Muscle of leg (tissue), 11 donors: ENCODE results near the gene FAM3A. TPM values are rescaled to one million over a fixed set of nuclear protein-coding genes. Genes with fewer than 3 reads are reported as not detected.

Experiments
- DNase-seq: peaks from one replicate; pipeline ENCODE4 v3.0.0; 2013
- H3K27ac ChIP-seq: one replicate; pipeline ENCODE4 v1.5.1; 2013; ENCODE audit warnings: mild to moderate bottlenecking, low read length, control low read depth
- H3K27me3 ChIP-seq: one replicate; pipeline ENCODE4 v1.6.1; 2013; ENCODE audit warnings: low read length; ENCODE audit not compliant: control insufficient read depth, insufficient read depth
- H3K36me3 ChIP-seq: one replicate; pipeline ENCODE4 v1.6.1; 2013; ENCODE audit warnings: low read length; ENCODE audit not compliant: control insufficient read depth, insufficient read depth
- H3K4me1 ChIP-seq: one replicate; pipeline ENCODE4 v1.6.1; 2013; ENCODE audit warnings: low read length; ENCODE audit not compliant: control insufficient read depth, insufficient read depth
- H3K4me3 ChIP-seq: one replicate; pipeline ENCODE4 v1.5.1; 2013; ENCODE audit warnings: low read length, control low read depth
- H3K9me3 ChIP-seq: replicated peaks from 2 replicates; pipeline ENCODE4 v1.6.1; 2013; ENCODE audit warnings: low read depth, low read length; ENCODE audit not compliant: control insufficient read depth
- WGBS: methylation state at CpG from one replicate; pipeline ENCODE4 v1.1.5; 2013; ENCODE audit warnings: missing lambda C conversion rate; ENCODE audit not compliant: insufficient coverage; 5-methylcytosine and 5-hydroxymethylcytosine counted together
- polyA plus RNA-seq, 8 donors: library from polyadenylated mRNA; unstranded; fragments of 120-200 nt; gene quantifications; one replicate each; pipeline versions ENCODE4 v1.2.1 to v1.2.3, GENCODE V29; 2013; ENCODE audit warnings: inconsistent platforms in 1 of 8, low replicate concordance in 1 of 8; ENCODE audit not compliant: insufficient read length in 8 of 8, insufficient read depth in 1 of 8
- total RNA-seq: library from RNA; stranded (reverse); fragments of 120-200 nt; gene quantifications from one replicate; pipeline ENCODE4 v1.2.4, GENCODE V29; 2013

FAM3A gene
- total and polyA plus RNA-seq, 9 donors = 19.1 to 34.7 (median 28.3) TPM

GRCh38 chrX:154463611-154464220 is 52.3 kb downstream of the FAM3A start:
- DNase-seq = no peak
- no peak overlapping the region for H3K27ac ChIP-seq
- peaks cover 9% of the 10 kb centered on the region for H3K4me1 ChIP-seq
- WGBS = 88% methylated on average over 28 of the region's 36 CpGs
- H3K27me3 ChIP-seq = no peaks in the 10 kb centered on the region
- H3K4me3 ChIP-seq = no peak overlapping the region
- H3K9me3 ChIP-seq = peaks cover 2% of the 10 kb centered on the region
- peaks cover 55% of the 10 kb centered on the region for H3K36me3 ChIP-seq

- no peak for DNase-seq
- H3K27me3 ChIP-seq = no peaks in the 10 kb centered on the region
- 85% methylated on average over 7 of the region's 8 CpGs for WGBS
- no peak overlapping the region for H3K27ac ChIP-seq
- H3K4me3 ChIP-seq = no peak overlapping the region
- peaks cover 2% of the 10 kb centered on the region for H3K9me3 ChIP-seq
- H3K4me1 ChIP-seq = peaks cover 9% of the 10 kb centered on the region
- H3K36me3 ChIP-seq = peaks cover 45% of the 10 kb centered on the region
Observed at GRCh38 chrX:154462396-154462795, 53.6 kb downstream of the FAM3A start.

- no peaks in the 10 kb centered on the region for H3K27me3 ChIP-seq
- peaks cover 9% of the 10 kb centered on the region for H3K4me1 ChIP-seq
- no peak overlapping the region for H3K27ac ChIP-seq
- WGBS = 84% methylated on average over 26 of the region's 26 CpGs
- peaks cover 2% of the 10 kb centered on the region for H3K9me3 ChIP-seq
- H3K4me3 ChIP-seq = no peak overlapping the region
- peaks cover 37% of the 10 kb centered on the region for H3K36me3 ChIP-seq
- no peak for DNase-seq
Observed at GRCh38 chrX:154460326-154460725, 55.7 kb downstream of the FAM3A start.

GRCh38 chrX:154459832-154460231 is 56.2 kb downstream of the FAM3A start:
- 41% methylated on average over 12 of the region's 14 CpGs for WGBS
- no peak for DNase-seq
- H3K27me3 ChIP-seq = no peaks in the 10 kb centered on the region
- no peak overlapping the region for H3K27ac ChIP-seq
- H3K4me1 ChIP-seq = peaks cover 9% of the 10 kb centered on the region
- peaks cover 32% of the 10 kb centered on the region for H3K36me3 ChIP-seq
- peak overlapping the region; percentile 65 for H3K4me3 ChIP-seq
- H3K9me3 ChIP-seq = peaks cover 2% of the 10 kb centered on the region

GRCh38 chrX:154458954-154459778 is 56.9 kb downstream of the FAM3A start:
- H3K9me3 ChIP-seq = peaks cover 2% of the 10 kb centered on the region
- H3K27ac ChIP-seq = no peak overlapping the region
- DNase-seq = peak; percentile 28
- WGBS = 46% methylated on average over 10 of the region's 15 CpGs
- H3K36me3 ChIP-seq = peaks cover 26% of the 10 kb centered on the region
- peaks cover 9% of the 10 kb centered on the region for H3K4me1 ChIP-seq
- H3K27me3 ChIP-seq = no peaks in the 10 kb centered on the region
- peak overlapping the region; percentile 65 for H3K4me3 ChIP-seq

GRCh38 chrX:154458116-154458953 is 57.7 kb downstream of the FAM3A start, which contains the start of gene PLXNA3:
Gene PLXNA3, plus strand, starts transcription at chrX:154458281. Its CDS starts 1,903 bp downstream, at chrX:154460184.
- 30% methylated on average over 67 of the region's 88 CpGs for WGBS
- peak; percentile 69 for DNase-seq
- peaks cover 2% of the 10 kb centered on the region for H3K9me3 ChIP-seq
- peaks cover 9% of the 10 kb centered on the region for H3K4me1 ChIP-seq
- H3K27ac ChIP-seq = no peak within 1 kb of the TSS
- no peaks in the 10 kb centered on the region for H3K27me3 ChIP-seq
- peak within 1 kb of the TSS; percentile 65 for H3K4me3 ChIP-seq
- peaks cover 26% of the 10 kb centered on the region for H3K36me3 ChIP-seq

- 37% methylated on average over 59 of the region's 65 CpGs for WGBS
Observed at GRCh38 chrX:154457491-154458115, 58.4 kb downstream of the FAM3A start.

More at GRCh38 chrX:154457491-154458115, 58.4 kb downstream of the FAM3A start:
- Histone ChIP-seq H3K36me3 (peaks cover 21% of the 10 kb centered on the region), H3K27me3 (no peaks in the 10 kb centered on the region), H3K9me3 (peaks cover under 1% of the 10 kb centered on the region), H3K4me1 (peaks cover 9% of the 10 kb centered on the region), H3K27ac (no peak overlapping the region), H3K4me3 (peak overlapping the region; percentile 43)
- DNase-seq = peak; percentile 39

Other genes with a start within 250 kb of the FAM3A start
- gene TEX28, start 221.1 kb downstream of the FAM3A start, total RNA-seq = not detected
- not detected for gene TEX28, start 221.1 kb downstream of the FAM3A start, polyA plus RNA-seq
- 0.27 TPM for gene TKTL1, start 220.4 kb downstream of the FAM3A start, total RNA-seq
- gene TKTL1, start 220.4 kb downstream of the FAM3A start, polyA plus RNA-seq = under 1 TPM; 0.15 to 0.73 (median 0.29) TPM
- gene FLNA, start 141.6 kb downstream of the FAM3A start, total RNA-seq = 212 TPM
- gene FLNA, start 141.6 kb downstream of the FAM3A start, polyA plus RNA-seq = 100 to 1,000 TPM; 329 to 450 (median 367) TPM
- 8.7 TPM for gene EMD, start 136.9 kb downstream of the FAM3A start, total RNA-seq
- 10 to 100 TPM; 48.8 to 66.7 (median 57.4) TPM for gene EMD, start 136.9 kb downstream of the FAM3A start, polyA plus RNA-seq
- gene RPL10, start 117.9 kb downstream of the FAM3A start, total RNA-seq = 7,222 TPM
- gene RPL10, start 117.9 kb downstream of the FAM3A start, polyA plus RNA-seq = 1,000 to 10,000 TPM; 5,887 to 6,889 (median 5,977) TPM
- gene DNASE1L1, start 107.0 kb downstream of the FAM3A start, total RNA-seq = 35.2 TPM
- gene DNASE1L1, start 107.0 kb downstream of the FAM3A start, polyA plus RNA-seq = 10 to 100 TPM; 17.8 to 38.7 (median 30.8) TPM
- gene TAFAZZIN, start 104.7 kb downstream of the FAM3A start, total RNA-seq = 17.2 TPM
- gene TAFAZZIN, start 104.7 kb downstream of the FAM3A start, polyA plus RNA-seq = 10 to 100 TPM; 17.0 to 34.8 (median 27.3) TPM
- gene ATP6AP1, start 87.6 kb downstream of the FAM3A start, total RNA-seq = 30.0 TPM
- gene ATP6AP1, start 87.6 kb downstream of the FAM3A start, polyA plus RNA-seq = 10 to 100 TPM; 58.0 to 78.3 (median 67.6) TPM
- 45.4 TPM for gene GDI1, start 79.1 kb downstream of the FAM3A start, total RNA-seq
- gene GDI1, start 79.1 kb downstream of the FAM3A start, polyA plus RNA-seq = 100 to 1,000 TPM in 2 of 8 donors, 10 to 100 TPM in 6; 78.6 to 106 (median 91.5) TPM
- gene FAM50A, start 72.1 kb downstream of the FAM3A start, total RNA-seq = 38.0 TPM
- 10 to 100 TPM; 61.4 to 71.4 (median 65.9) TPM for gene FAM50A, start 72.1 kb downstream of the FAM3A start, polyA plus RNA-seq
- 7.4 TPM for gene PLXNA3, start 58.0 kb downstream of the FAM3A start, total RNA-seq
- 10 to 100 TPM; 27.5 to 48.1 (median 38.8) TPM for gene PLXNA3, start 58.0 kb downstream of the FAM3A start, polyA plus RNA-seq
- 16.2 TPM for gene LAGE3, start 37.0 kb downstream of the FAM3A start, total RNA-seq
- 10 to 100 TPM; 12.1 to 15.9 (median 14.5) TPM for gene LAGE3, start 37.0 kb downstream of the FAM3A start, polyA plus RNA-seq
- gene UBL4A, start 29.6 kb downstream of the FAM3A start, total RNA-seq = 26.2 TPM
- gene UBL4A, start 29.6 kb downstream of the FAM3A start, polyA plus RNA-seq = 10 to 100 TPM; 20.3 to 27.8 (median 24.5) TPM
- gene SLC10A3, start 25.6 kb downstream of the FAM3A start, total RNA-seq = 7.8 TPM
- gene SLC10A3, start 25.6 kb downstream of the FAM3A start, polyA plus RNA-seq = 10 to 100 TPM; 10.4 to 17.9 (median 13.3) TPM
- gene G6PD, start 30.6 kb upstream of the FAM3A start, total RNA-seq = 5.8 TPM
- gene G6PD, start 30.6 kb upstream of the FAM3A start, polyA plus RNA-seq = 10 to 100 TPM; 11.0 to 19.4 (median 13.9) TPM
- gene IKBKG, start 31.4 kb upstream of the FAM3A start, total RNA-seq = 9.4 TPM
- gene IKBKG, start 31.4 kb upstream of the FAM3A start, polyA plus RNA-seq = 10 to 100 TPM; 12.2 to 16.3 (median 14.0) TPM
- gene CTAG1A, start 68.9 kb upstream of the FAM3A start, total RNA-seq = not detected
- not detected for gene CTAG1A, start 68.9 kb upstream of the FAM3A start, polyA plus RNA-seq
- not detected for gene CTAG1B, start 103.0 kb upstream of the FAM3A start, total RNA-seq
- gene CTAG1B, start 103.0 kb upstream of the FAM3A start, polyA plus RNA-seq = not detected
- not detected for gene CTAG2, start 137.3 kb upstream of the FAM3A start, total RNA-seq
- gene CTAG2, start 137.3 kb upstream of the FAM3A start, polyA plus RNA-seq = not detected
- 6.5 TPM for gene GAB3, start 234.8 kb upstream of the FAM3A start, total RNA-seq
- 1 to 10 TPM; 3.2 to 6.7 (median 5.1) TPM for gene GAB3, start 234.8 kb upstream of the FAM3A start, polyA plus RNA-seq
- gene DKC1, start 246.6 kb upstream of the FAM3A start, total RNA-seq = 22.8 TPM
- 10 to 100 TPM; 33.1 to 44.2 (median 38.8) TPM for gene DKC1, start 246.6 kb upstream of the FAM3A start, polyA plus RNA-seq